K562 (cell line): ENCODE data around the gene ITGAV. TPM values are rescaled to one million over a fixed set of nuclear protein-coding genes. Genes with fewer than 3 reads are reported as not detected.

Source experiments
- BACH1 ChIP-seq: fragments of 200-800 bp; sonication (Bioruptor generic); IDR thresholded peaks from 2 replicates; pipeline ENCODE4 v1.6.1; 2016; ENCODE audit warnings: missing genetic modification characterization, missing compliant biosample characterization
- CLOCK ChIP-seq: fragments of 250-450 bp; sonication (Bioruptor Pico); IDR thresholded peaks from 2 replicates; pipeline ENCODE4 v1.4.0; 2020; ENCODE audit warnings: mild to moderate bottlenecking, moderate library complexity, borderline replicate concordance
- CREBBP ChIP-seq: IDR thresholded peaks from one replicate; pipeline ENCODE4 v1.6.1; 2012; ENCODE audit warnings: low read depth, mild to moderate bottlenecking, control low read depth, inconsistent platforms, low read length
- ESRRB ChIP-seq: fragments of 250-450 bp; sonication (Bioruptor Pico); IDR thresholded peaks from 2 replicates; pipeline ENCODE4 v1.5.0; 2020; ENCODE audit warnings: mild to moderate bottlenecking, moderate library complexity, borderline replicate concordance
- HNRNPLL ChIP-seq: fragments of 200-400 bp; formaldehyde crosslinking; IDR thresholded peaks from 2 replicates; pipeline ENCODE4 v1.6.1; 2017; ENCODE audit warnings: low read length, low read depth, mild to moderate bottlenecking; ENCODE audit not compliant: poor library complexity, severe bottlenecking
- LCOR ChIP-seq: sonication (generic); formaldehyde crosslinking; IDR thresholded peaks from 2 replicates; pipeline ENCODE4 v1.8.0; 2022; ENCODE audit warnings: mild to moderate bottlenecking, missing genetic modification reagents
- SAP30 ChIP-seq: fragments of 200-600 bp; sonication (generic); IDR thresholded peaks from 2 replicates; pipeline ENCODE4 v1.6.1; 2012; ENCODE audit warnings: borderline replicate concordance, low read depth, mild to moderate bottlenecking, moderate library complexity, low read length, control low read depth, inconsistent platforms; ENCODE audit not compliant: insufficient read depth, poor library complexity, severe bottlenecking
- SMAD3 ChIP-seq: fragments of 450-650 bp; formaldehyde crosslinking; conservative IDR thresholded peaks from 2 replicates; pipeline ENCODE4 v1.4.0; 2020; ENCODE audit warnings: mild to moderate bottlenecking
- TEAD4 ChIP-seq, 2 experiments: sonication (generic) in 1 of 2; formaldehyde crosslinking in 1 of 2; IDR thresholded peaks; 2 replicates each; pipeline versions ENCODE4 v1.6.1 to v1.8.0; 2012 to 2022; ENCODE audit warnings: borderline replicate concordance in 1 of 2, inconsistent platforms in 1 of 2, low read length in 1 of 2, mild to moderate bottlenecking in 1 of 2, missing genetic modification reagents in 1 of 2
- ZNF239 ChIP-seq: fragments of 250-450 bp; sonication (Bioruptor Pico); IDR thresholded peaks from 2 replicates; pipeline ENCODE4 v1.4.0; 2020; ENCODE audit warnings: mild to moderate bottlenecking
- polyA plus RNA-seq, 8 experiments: library from polyadenylated mRNA; depleted of rRNA in 4 of 8; stranded (reverse) in 5 of 8; unstranded in 3 of 8; fragments of >200 nt; fragmentation: Nextera tagmentation in 2 of 8; fragmentation: Illumina TruSeq in 1 of 8; extraction: Ambion mirVana in 2 of 8; extraction: Trizol in 1 of 8; gene quantifications; 2 replicates each; pipeline versions ENCODE4 v1.2.1 to v1.2.3, GENCODE V29; 2011 to 2014; ENCODE audit warnings: inconsistent platforms in 1 of 8, missing spikeins in 1 of 8
- total RNA-seq, 7 experiments: library from RNA; depleted of rRNA in 6 of 7; stranded (reverse); fragments of >200 nt in 6 of 7; fragmentation: Illumina TruSeq in 2 of 7; extraction: Trizol in 2 of 7; gene quantifications; 2 replicates each; pipeline versions ENCODE4 v1.2.1 to v1.2.3, GENCODE V29; 2011 to 2021; ENCODE audit warnings: low replicate concordance in 1 of 7

The ITGAV gene
- total and polyA plus RNA-seq, 9 of the 15 experiments (the other 6 are each of a cell fraction or from before 2014, with no cell fraction given): 3.7 to 17.7 (median 10.7) TPM

GRCh38 chr2:186569897-186570296 lies 20.0 kb upstream of the ITGAV start (continued):
- TF ChIP-seq TEAD4 (IDR thresholded peaks at IDR 0.05; ENCODE audit: low read length): no peak
- no peak for TF ChIP-seq TEAD4 (CRISPR knock-in tag; IDR thresholded peaks at IDR 0.05; ENCODE audit: borderline replicate concordance)
- no peak for TF ChIP-seq ESRRB (CRISPR knock-in tag)
- no peak for TF ChIP-seq SMAD3 (CRISPR knock-in tag)
- no peak for TF ChIP-seq SAP30
- no peak for TF ChIP-seq HNRNPLL
- TF ChIP-seq BACH1 (tag): no peak
- no peak for TF ChIP-seq ZNF239 (CRISPR knock-in tag)
- TF ChIP-seq LCOR (CRISPR knock-in tag): no peak
- no peak for TF ChIP-seq CREBBP
- TF ChIP-seq CLOCK (CRISPR knock-in tag): no peak
